Caco-2 (cell line): ENCODE measurements around the gene LYST. TPM values are rescaled to one million over a fixed set of nuclear protein-coding genes. Genes with fewer than 3 reads are reported as not detected.
"Not testable (repeated sequence)": the region's sequence is repeated elsewhere in the genome, so short reads cannot be mapped to it uniquely, and the experiment has no call there.

Source experiments
- BruUV-seq: library from RNA; stranded (reverse); fragments of 400-500 nt; replicated peaks from 2 replicates; lab custom pipeline; 2021; lab: Mats Ljungman, UMichigan
- CTCF ChIA-PET: fragments of 300-600 bp; sonication (Branson Sonifier 250); formaldehyde crosslinking; loops from one replicate; lab custom pipeline; 2022; ENCODE audit warnings: antibody characterized with exemption; lab: Charles Lee
- POLR2A ChIA-PET: fragments of 300-600 bp; sonication (Branson Sonifier 250); formaldehyde crosslinking; loops from one replicate; lab custom pipeline; 2022; ENCODE audit warnings: antibody characterized with exemption; lab: Charles Lee
- DNase-seq, 2 experiments: peaks; one replicate each; pipeline versions ENCODE4 v3.0.0 to v3.0.0-alpha.2; 2020 to 2022
- H3K27me3 ChIP-seq: replicated peaks from 2 replicates; pipeline ENCODE4 v1.6.0; 2011; ENCODE audit warnings: low read length; ENCODE audit not compliant: control insufficient read depth, insufficient read depth
- H3K36me3 ChIP-seq: 2 replicates; pipeline ENCODE4 v1.5.1; 2011; ENCODE audit warnings: low read length; ENCODE audit not compliant: control insufficient read depth, insufficient read depth
- H3K4me1 ChIP-seq: fragments of 250-450 bp; sonication (Bioruptor Pico); 2 replicates; pipeline ENCODE4 v1.5.1; 2020; ENCODE audit warnings: mild to moderate bottlenecking
- H3K4me3 ChIP-seq: 2 replicates; pipeline ENCODE4 v1.5.1; 2011; ENCODE audit warnings: low read depth, mild to moderate bottlenecking, control low read depth, low read length
- H3K9me3 ChIP-seq: fragments of 250-450 bp; sonication (Bioruptor Pico); 2 replicates; pipeline ENCODE4 v1.5.1; 2020; ENCODE audit warnings: mild to moderate bottlenecking, moderate library complexity
- H3K27ac Mint-ChIP-seq: one replicate; pipeline ENCODE4 v1.8.0; 2022; ENCODE audit warnings: mixed read lengths; ENCODE audit not compliant: unreplicated experiment
- H3K27me3 Mint-ChIP-seq: one replicate; pipeline ENCODE4 v1.8.0; 2022; ENCODE audit warnings: mixed read lengths; ENCODE audit not compliant: insufficient read depth, unreplicated experiment
- H3K36me3 Mint-ChIP-seq: one replicate; pipeline ENCODE4 v1.8.0; 2022; ENCODE audit warnings: mild to moderate bottlenecking, mixed read lengths; ENCODE audit not compliant: insufficient read depth, unreplicated experiment
- H3K4me1 Mint-ChIP-seq: one replicate; pipeline ENCODE4 v1.8.0; 2022; ENCODE audit warnings: low read depth, mixed read lengths; ENCODE audit not compliant: unreplicated experiment
- H3K4me3 Mint-ChIP-seq: one replicate; pipeline ENCODE4 v1.8.0; 2022; ENCODE audit warnings: mild to moderate bottlenecking, moderate library complexity, mixed read lengths; ENCODE audit not compliant: unreplicated experiment
- H3K9me3 Mint-ChIP-seq: one replicate; pipeline ENCODE4 v1.8.0; 2022; ENCODE audit warnings: mixed read lengths; ENCODE audit not compliant: unreplicated experiment
- CTCF ChIP-seq, 2 experiments: fragments of 200-600 bp in 1 of 2; IDR thresholded peaks; 1 replicate in 1 of 2; 2 replicates in 1 of 2; pipeline versions ENCODE4 v1.5.1 to v1.8.0; 2011 to 2022; ENCODE audit warnings: antibody characterized with exemption in 1 of 2, control low read depth in 1 of 2, inconsistent platforms in 1 of 2, low read depth in 1 of 2, low read length in 1 of 2, mild to moderate bottlenecking in 1 of 2, moderate library complexity in 1 of 2; ENCODE audit not compliant: insufficient read depth in 1 of 2, severe bottlenecking in 1 of 2, unreplicated experiment in 1 of 2
- intact Hi-C: fragments of 100-400 bp; cut with micrococcal nuclease; formaldehyde crosslinking; loops from one replicate; pipeline ENCODE4 v1.10.0; 2022; ENCODE audit not compliant: unreplicated experiment
- total RNA-seq: library from RNA; stranded (reverse); gene quantifications from 2 replicates; pipeline ENCODE4 v1.2.3, GENCODE V29; 2022

Gene LYST
- total RNA-seq, 1 experiment from 2014 or later: 5.6 TPM

- no peaks in the 10 kb centered on the region for H3K9me3 ChIP-seq
- H3K4me1 ChIP-seq: no peaks in the 10 kb centered on the region
- ChIA-PET CTCF (no interaction called here), POLR2A (no interaction called here)
- Mint-ChIP-seq H3K4me1 (no peaks in the 10 kb centered on the region), H3K27me3 (no peaks in the 10 kb centered on the region), H3K4me3 (no peak overlapping the region), H3K9me3 (no peaks in the 10 kb centered on the region), H3K36me3 (no peaks in the 10 kb centered on the region), H3K27ac (no peak overlapping the region)
- H3K4me3 ChIP-seq: no peak overlapping the region
- TF ChIP-seq CTCF (IDR thresholded peaks at IDR 0.05; ENCODE audit: insufficient read depth in 1 of 2, low read depth in 1 of 2, low read length in 1 of 2, severe bottlenecking in 1 of 2, unreplicated experiment in 1 of 2): no peak
- intact Hi-C loops: no loop called here
- DNase-seq: no peak
- H3K36me3 ChIP-seq: no peaks in the 10 kb centered on the region
- H3K27me3 ChIP-seq: no peaks in the 10 kb centered on the region
- no TSS peak for BruUV-seq
Observed at GRCh38 chr1:235791532-235792060, 75.1 kb downstream of the LYST start.

GRCh38 chr1:235790123-235790522 lies 76.6 kb downstream of the LYST start:
- Histone ChIP-seq H3K27me3 (no peaks in the 10 kb centered on the region), H3K36me3 (no peaks in the 10 kb centered on the region), H3K4me1 (no peaks in the 10 kb centered on the region), H3K4me3 (no peak overlapping the region), H3K9me3 (no peaks in the 10 kb centered on the region)
- POLR2A ChIA-PET: no interaction called here
- intact Hi-C loops: no loop called here
- no peaks in the 10 kb centered on the region for H3K27me3 Mint-ChIP-seq
- CTCF ChIA-PET: no interaction called here
- TF ChIP-seq CTCF (IDR thresholded peaks at IDR 0.05; ENCODE audit: insufficient read depth in 1 of 2, low read depth in 1 of 2, low read length in 1 of 2, severe bottlenecking in 1 of 2, unreplicated experiment in 1 of 2): no peak
- H3K36me3 Mint-ChIP-seq: no peaks in the 10 kb centered on the region
- H3K9me3 Mint-ChIP-seq: no peaks in the 10 kb centered on the region
- DNase-seq: no peak
- H3K27ac Mint-ChIP-seq: no peak overlapping the region
- no peak overlapping the region for H3K4me3 Mint-ChIP-seq
- no TSS peak for BruUV-seq
- no peaks in the 10 kb centered on the region for H3K4me1 Mint-ChIP-seq

- H3K36me3 Mint-ChIP-seq, H3K27ac Mint-ChIP-seq, H3K9me3 Mint-ChIP-seq, H3K27me3 Mint-ChIP-seq, H3K4me1 ChIP-seq, DNase-seq, H3K4me1 Mint-ChIP-seq, H3K4me3 ChIP-seq, H3K36me3 ChIP-seq, H3K27me3 ChIP-seq, H3K4me3 Mint-ChIP-seq, POLR2A ChIA-PET, CTCF ChIA-PET, BruUV-seq, H3K9me3 ChIP-seq: not testable (repeated sequence)
- intact Hi-C loops: loop anchor here (10.0 kb wide), 1 partner anchor 132 kb away; no protein-coding TSS in a partner anchor
Observed at GRCh38 chr1:235786227-235786898, 80.3 kb downstream of the LYST start.
